ENCODE results near the gene NDUFS8. TPM values are rescaled to one million over a fixed set of nuclear protein-coding genes. Genes with fewer than 3 reads are reported as not detected.

The NDUFS8 gene
- total and polyA plus RNA-seq, 2 of the 13 experiments (the other 11 are each of a cell fraction or from before 2014, with no cell fraction given), result 96.7 to 158 TPM

- TF ChIP-seq, protein P1, sequence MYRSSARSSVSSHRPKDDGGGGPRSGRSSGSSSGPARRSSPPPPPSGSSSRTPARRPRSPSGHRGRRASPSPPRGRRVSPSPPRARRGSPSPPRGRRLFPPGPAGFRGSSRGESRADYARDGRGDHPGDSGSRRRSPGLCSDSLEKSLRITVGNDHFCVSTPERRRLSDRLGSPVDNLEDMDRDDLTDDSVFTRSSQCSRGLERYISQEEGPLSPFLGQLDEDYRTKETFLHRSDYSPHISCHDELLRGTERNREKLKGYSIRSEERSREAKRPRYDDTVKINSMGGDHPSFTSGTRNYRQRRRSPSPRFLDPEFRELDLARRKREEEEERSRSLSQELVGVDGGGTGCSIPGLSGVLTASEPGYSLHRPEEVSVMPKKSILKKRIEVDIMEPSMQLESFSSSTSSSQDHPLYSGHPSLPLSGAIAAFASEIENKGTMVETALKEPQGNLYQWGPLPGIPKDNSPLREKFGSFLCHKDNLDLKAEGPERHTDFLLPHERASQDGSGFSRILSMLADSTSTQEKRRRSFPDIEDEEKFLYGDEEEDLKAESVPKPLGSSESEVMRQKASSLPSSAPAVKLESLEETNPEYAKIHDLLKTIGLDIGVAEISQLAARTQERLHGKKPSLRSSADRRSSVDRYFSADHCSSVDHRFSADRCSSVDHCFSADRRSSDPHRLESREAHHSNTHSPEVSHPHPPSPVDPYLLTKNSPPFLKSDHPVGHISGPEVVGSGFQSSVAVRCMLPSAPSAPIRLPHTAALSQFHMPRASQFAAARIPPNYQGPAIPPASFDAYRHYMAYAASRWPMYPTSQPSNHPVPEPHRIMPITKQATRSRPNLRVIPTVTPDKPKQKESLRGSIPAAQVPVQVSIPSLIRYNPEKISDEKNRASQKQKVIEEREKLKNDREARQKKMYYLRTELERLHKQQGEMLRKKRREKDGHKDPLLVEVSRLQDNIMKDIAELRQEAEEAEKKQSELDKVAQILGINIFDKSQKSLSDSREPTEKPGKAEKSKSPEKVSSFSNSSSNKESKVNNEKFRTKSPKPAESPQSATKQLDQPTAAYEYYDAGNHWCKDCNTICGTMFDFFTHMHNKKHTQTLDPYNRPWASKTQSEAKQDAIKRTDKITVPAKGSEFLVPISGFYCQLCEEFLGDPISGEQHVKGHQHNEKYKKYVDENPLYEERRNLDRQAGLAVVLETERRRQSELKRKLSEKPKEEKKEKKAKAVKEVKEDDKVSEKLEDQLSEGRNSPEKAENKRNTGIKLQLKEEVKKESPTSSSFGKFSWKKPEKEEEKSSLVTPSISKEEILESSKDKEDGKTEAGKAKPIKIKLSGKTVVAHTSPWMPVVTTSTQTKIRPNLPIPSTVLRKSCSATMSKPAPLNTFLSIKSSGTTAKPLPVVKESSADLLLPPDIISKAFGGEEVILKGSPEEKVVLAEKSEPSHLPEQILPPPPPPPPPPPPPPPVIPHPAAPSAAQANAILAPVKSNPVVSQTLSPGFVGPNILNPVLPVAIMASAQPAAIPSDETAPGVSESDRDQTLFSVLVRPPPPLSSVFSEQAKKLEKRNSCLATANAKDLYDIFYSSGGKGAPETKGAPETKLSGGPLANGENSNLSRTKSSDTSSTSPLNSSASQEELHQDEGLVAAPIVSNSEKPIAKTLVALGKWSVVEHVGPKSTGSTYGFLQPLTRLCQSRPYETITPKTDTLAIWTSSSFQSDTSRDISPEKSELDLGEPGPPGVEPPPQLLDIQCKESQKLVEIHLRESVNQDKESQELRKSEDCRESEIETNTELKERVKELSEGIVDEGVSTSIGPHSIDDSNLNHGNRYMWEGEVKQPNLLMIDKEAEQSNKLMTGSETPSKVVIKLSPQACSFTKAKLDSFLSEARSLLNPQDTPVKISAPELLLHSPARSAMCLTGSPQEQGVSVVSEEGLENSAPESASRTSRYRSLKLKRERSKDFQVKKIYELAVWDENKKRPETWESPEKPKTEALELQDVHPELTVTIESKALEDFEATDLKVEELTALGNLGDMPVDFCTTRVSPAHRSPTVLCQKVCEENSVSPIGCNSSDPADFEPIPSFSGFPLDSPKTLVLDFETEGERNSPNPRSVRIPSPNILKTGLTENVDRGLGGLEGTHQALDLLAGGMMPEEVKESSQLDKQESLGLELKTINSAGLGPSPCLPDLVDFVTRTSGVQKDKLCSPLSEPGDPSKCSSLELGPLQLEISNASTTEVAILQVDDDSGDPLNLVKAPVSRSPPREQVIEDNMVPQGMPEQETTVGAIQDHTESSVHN (CRISPR knock-in tag; IDR thresholded peaks at IDR 0.05), result no peak
- TF ChIP-seq HNRNPL (IDR thresholded peaks at IDR 0.05; ENCODE audit: low read depth, low read length) (peak; percentile 86), KDM1A (CRISPR knock-in tag; IDR thresholded peaks at IDR 0.05) (peak; percentile 69; the same call in 1 of the 2 replicates), TERF1 (CRISPR knock-in tag; IDR thresholded peaks at IDR 0.05) (no peak), TRAFD1 (CRISPR knock-in tag; IDR thresholded peaks at IDR 0.05; ENCODE audit: borderline replicate concordance) (no peak), ZNF605 (CRISPR knock-in tag; IDR thresholded peaks at IDR 0.05) (peak; percentile 75; the same call in 1 of the 2 replicates), NRL (CRISPR knock-in tag; IDR thresholded peaks at IDR 0.05; ENCODE audit: borderline replicate concordance) (peak; percentile 92), ZNF629 (CRISPR knock-in tag; conservative IDR thresholded peaks at IDR 0.05) (peak; percentile 77), NR2F1 (CRISPR knock-in tag; IDR thresholded peaks at IDR 0.05) (peak; percentile 68 to 71; a peak in 3 of 4 replicates), TCF7L2 (IDR thresholded peaks at IDR 0.05; ENCODE audit: low read depth, low read length) (no peak), ZFP41 (CRISPR knock-in tag; IDR thresholded peaks at IDR 0.05; ENCODE audit: borderline replicate concordance) (peak; percentile 81; the same call in 1 of the 2 replicates), ZBTB39 (CRISPR knock-in tag; IDR thresholded peaks at IDR 0.05) (peak; percentile 87; the same call in 1 of the 2 replicates), ZZZ3 (CRISPR knock-in tag; IDR thresholded peaks at IDR 0.05; ENCODE audit: borderline replicate concordance) (no peak), MTF1 (CRISPR knock-in tag; IDR thresholded peaks at IDR 0.05) (no peak), RFXANK (CRISPR knock-in tag; IDR thresholded peaks at IDR 0.05) (no peak)
Measured at GRCh38 chr11:68016904-68017817, 13.3 kb upstream of the NDUFS8 start (continued).
